ENCODE measurements around the gene ZNF618. TPM values are rescaled to one million over a fixed set of nuclear protein-coding genes. Genes with fewer than 3 reads are reported as not detected.
A peak's percentile ranks its signal among the peaks of the same experiment; 100 is the strongest.

Gene ZNF618
- total and polyA plus RNA-seq, 2 experiments from 2014 or later, result 12.1 to 22.1 TPM

DNA sequence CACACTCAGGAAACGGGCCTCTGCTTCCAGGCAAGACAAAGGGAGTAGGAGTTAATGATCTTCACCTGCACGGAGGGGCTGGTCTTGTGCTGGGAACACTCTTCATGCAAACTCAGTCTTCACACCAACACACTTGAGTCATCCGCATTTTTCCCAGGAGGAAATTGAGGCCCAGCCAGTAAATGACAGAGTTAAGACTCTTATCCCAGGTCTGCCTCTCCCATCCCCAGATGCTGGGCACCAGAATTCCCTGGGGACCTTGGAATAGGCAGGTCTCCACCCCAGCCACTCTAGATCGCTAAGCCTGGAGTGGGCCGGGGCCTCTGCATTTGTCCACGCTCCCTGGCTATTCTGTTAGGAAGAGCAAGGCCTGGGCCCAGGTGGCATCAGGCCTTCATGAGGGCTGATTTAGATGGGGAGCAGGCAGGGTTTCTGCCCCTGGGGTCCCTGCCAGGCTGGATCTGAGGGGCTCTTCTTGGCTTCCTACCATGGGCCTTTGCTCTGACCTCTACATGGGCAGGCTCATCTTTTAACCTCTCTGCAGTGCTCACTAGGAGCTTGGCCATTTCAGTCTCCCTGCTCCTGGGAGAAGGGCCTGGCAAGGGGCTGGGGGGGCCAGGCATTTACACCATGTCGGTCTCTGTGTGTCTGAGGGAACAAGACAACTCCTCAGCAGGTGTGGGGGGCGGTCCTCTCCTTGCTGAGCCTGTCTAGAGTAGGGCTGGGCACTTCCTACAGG, 124.7 kb downstream of the ZNF618 start:
- peaks cover 9% of the 10 kb centered on the region for H3K36me3 Mint-ChIP-seq (ENCODE audit: low read depth)
- no peaks in the 10 kb centered on the region for H3K27me3 ChIP-seq (ENCODE audit: insufficient read depth)
- H3F3A ChIP-seq (replicated peaks; ENCODE audit: low read depth), result no peaks in the 10 kb centered on the region
- no peaks in the 10 kb centered on the region for H3K9me2 ChIP-seq (ENCODE audit: insufficient read depth)
- H3K4me2 ChIP-seq, result no peak overlapping the region
- no peak overlapping the region for H2AFZ ChIP-seq
- ATAC-seq (no peak), DNase-seq (ENCODE audit: low spot score) (no peak)
- peak overlapping the region; percentile 81 for H3K27ac Mint-ChIP-seq
- H3K4me1 Mint-ChIP-seq, result no peaks in the 10 kb centered on the region
- no peak overlapping the region for H3K27ac ChIP-seq (ENCODE audit: low read depth)
- H3K4me3 Mint-ChIP-seq, result no peak overlapping the region
- H3K79me2 ChIP-seq (replicated peaks; ENCODE audit: insufficient read depth), result no peaks in the 10 kb centered on the region
- H3K36me3 ChIP-seq (ENCODE audit: insufficient read depth), result no peaks in the 10 kb centered on the region
- H3K9me3 Mint-ChIP-seq, result no peaks in the 10 kb centered on the region
- H3K27me3 Mint-ChIP-seq (ENCODE audit: insufficient read depth, low read depth, poor library complexity), result peaks cover 6% of the 10 kb centered on the region
- no peaks in the 10 kb centered on the region for H3K4me1 ChIP-seq (ENCODE audit: insufficient read depth)
- 0 out of 2 replicates have a peak, but pooled peaks cover 3% of the 10 kb centered on the region for H4K20me1 ChIP-seq (replicated peaks; ENCODE audit: insufficient read depth)
- no peak overlapping the region for H3K4me3 ChIP-seq
- TF ChIP-seq, protein P1, sequence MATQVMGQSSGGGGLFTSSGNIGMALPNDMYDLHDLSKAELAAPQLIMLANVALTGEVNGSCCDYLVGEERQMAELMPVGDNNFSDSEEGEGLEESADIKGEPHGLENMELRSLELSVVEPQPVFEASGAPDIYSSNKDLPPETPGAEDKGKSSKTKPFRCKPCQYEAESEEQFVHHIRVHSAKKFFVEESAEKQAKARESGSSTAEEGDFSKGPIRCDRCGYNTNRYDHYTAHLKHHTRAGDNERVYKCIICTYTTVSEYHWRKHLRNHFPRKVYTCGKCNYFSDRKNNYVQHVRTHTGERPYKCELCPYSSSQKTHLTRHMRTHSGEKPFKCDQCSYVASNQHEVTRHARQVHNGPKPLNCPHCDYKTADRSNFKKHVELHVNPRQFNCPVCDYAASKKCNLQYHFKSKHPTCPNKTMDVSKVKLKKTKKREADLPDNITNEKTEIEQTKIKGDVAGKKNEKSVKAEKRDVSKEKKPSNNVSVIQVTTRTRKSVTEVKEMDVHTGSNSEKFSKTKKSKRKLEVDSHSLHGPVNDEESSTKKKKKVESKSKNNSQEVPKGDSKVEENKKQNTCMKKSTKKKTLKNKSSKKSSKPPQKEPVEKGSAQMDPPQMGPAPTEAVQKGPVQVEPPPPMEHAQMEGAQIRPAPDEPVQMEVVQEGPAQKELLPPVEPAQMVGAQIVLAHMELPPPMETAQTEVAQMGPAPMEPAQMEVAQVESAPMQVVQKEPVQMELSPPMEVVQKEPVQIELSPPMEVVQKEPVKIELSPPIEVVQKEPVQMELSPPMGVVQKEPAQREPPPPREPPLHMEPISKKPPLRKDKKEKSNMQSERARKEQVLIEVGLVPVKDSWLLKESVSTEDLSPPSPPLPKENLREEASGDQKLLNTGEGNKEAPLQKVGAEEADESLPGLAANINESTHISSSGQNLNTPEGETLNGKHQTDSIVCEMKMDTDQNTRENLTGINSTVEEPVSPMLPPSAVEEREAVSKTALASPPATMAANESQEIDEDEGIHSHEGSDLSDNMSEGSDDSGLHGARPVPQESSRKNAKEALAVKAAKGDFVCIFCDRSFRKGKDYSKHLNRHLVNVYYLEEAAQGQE (IDR thresholded peaks at IDR 0.05; ENCODE audit: unreplicated experiment), result no peak
- TF ChIP-seq POLR2AphosphoS5 (IDR thresholded peaks at IDR 0.05; ENCODE audit: low read depth), result no peak

DNA sequence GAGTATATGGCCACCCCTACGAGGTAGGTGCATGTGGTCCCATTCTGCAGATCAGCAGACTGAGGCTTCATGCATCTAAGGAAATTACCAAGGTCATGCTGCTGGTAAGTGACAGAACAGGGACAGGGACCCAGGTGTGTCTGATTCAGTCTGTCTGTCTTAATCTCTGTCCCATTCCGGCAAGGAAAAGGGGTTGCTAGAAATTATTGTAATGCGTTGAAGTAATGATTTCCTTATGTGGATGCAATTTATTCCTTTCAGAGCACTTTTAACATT, 125.2 kb downstream of the ZNF618 start:
- TF ChIP-seq ZNF331 (CRISPR knock-in tag; IDR thresholded peaks at IDR 0.05; ENCODE audit: low read depth) (no peak), EZH2phosphoT487 (IDR thresholded peaks at IDR 0.05; ENCODE audit: unreplicated experiment) (no peak), POLR2AphosphoS5 (IDR thresholded peaks at IDR 0.05; ENCODE audit: low read depth) (no peak), EZH2 (IDR thresholded peaks at IDR 0.05; ENCODE audit: low read depth, unreplicated experiment) (no peak)
- TF ChIP-seq, protein P2, sequence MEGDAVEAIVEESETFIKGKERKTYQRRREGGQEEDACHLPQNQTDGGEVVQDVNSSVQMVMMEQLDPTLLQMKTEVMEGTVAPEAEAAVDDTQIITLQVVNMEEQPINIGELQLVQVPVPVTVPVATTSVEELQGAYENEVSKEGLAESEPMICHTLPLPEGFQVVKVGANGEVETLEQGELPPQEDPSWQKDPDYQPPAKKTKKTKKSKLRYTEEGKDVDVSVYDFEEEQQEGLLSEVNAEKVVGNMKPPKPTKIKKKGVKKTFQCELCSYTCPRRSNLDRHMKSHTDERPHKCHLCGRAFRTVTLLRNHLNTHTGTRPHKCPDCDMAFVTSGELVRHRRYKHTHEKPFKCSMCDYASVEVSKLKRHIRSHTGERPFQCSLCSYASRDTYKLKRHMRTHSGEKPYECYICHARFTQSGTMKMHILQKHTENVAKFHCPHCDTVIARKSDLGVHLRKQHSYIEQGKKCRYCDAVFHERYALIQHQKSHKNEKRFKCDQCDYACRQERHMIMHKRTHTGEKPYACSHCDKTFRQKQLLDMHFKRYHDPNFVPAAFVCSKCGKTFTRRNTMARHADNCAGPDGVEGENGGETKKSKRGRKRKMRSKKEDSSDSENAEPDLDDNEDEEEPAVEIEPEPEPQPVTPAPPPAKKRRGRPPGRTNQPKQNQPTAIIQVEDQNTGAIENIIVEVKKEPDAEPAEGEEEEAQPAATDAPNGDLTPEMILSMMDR (conservative IDR thresholded peaks at IDR 0.05; ENCODE audit: low read depth in 2 of 2), result no peak

More for the DNA sequence above, 125.2 kb downstream of the ZNF618 start:
- H3K27me3 Mint-ChIP-seq (ENCODE audit: insufficient read depth, low read depth, poor library complexity), result peaks cover 8% of the 10 kb centered on the region
- Histone ChIP-seq H3K4me1 (ENCODE audit: insufficient read depth) (no peaks in the 10 kb centered on the region), H3K4me2 (no peak overlapping the region), H3K27me3 (ENCODE audit: insufficient read depth) (no peaks in the 10 kb centered on the region), H3K9me2 (ENCODE audit: insufficient read depth) (no peaks in the 10 kb centered on the region), H3K4me3 (no peak overlapping the region), H3K36me3 (ENCODE audit: insufficient read depth) (no peaks in the 10 kb centered on the region), H3K27ac (ENCODE audit: low read depth) (no peak overlapping the region), H4K20me1 (replicated peaks; ENCODE audit: insufficient read depth) (0 out of 2 replicates have a peak, but pooled peaks cover 3% of the 10 kb centered on the region), H2AFZ (no peak overlapping the region), H3K79me2 (replicated peaks; ENCODE audit: insufficient read depth) (no peaks in the 10 kb centered on the region), H3F3A (replicated peaks; ENCODE audit: low read depth) (no peaks in the 10 kb centered on the region)
- no peak overlapping the region for H3K27ac Mint-ChIP-seq
- H3K36me3 Mint-ChIP-seq (ENCODE audit: low read depth), result peaks cover 9% of the 10 kb centered on the region
- no peak overlapping the region for H3K4me3 Mint-ChIP-seq
- ATAC-seq (no peak), DNase-seq (ENCODE audit: low spot score) (no peak)
- H3K9me3 Mint-ChIP-seq, result no peaks in the 10 kb centered on the region
- H3K4me1 Mint-ChIP-seq, result no peaks in the 10 kb centered on the region
